ENCODE measurements around the gene NDUFC2.
"Not testable (repeated sequence)": the region's sequence is repeated elsewhere in the genome, so short reads cannot be mapped to it uniquely, and the experiment has no call there.

Gene NDUFC2

GRCh38 chr11:78078218-78079167 is 1.2 kb downstream of the NDUFC2 start:
- DNase-seq: no peak

- not testable (repeated sequence) for DNase-seq
Measured at GRCh38 chr11:78077592-78077991, 2.1 kb downstream of the NDUFC2 start.

GRCh38 chr11:78076733-78077403 is 2.8 kb downstream of the NDUFC2 start:
- DNase-seq: no peak

GRCh38 chr11:78074756-78075155 is 4.9 kb downstream of the NDUFC2 start:
- DNase-seq: no peak

GRCh38 chr11:78072455-78072854 is 7.2 kb downstream of the NDUFC2 start:
- no peak for DNase-seq

- DNase-seq: no peak
Measured at GRCh38 chr11:78071717-78072116, 7.9 kb downstream of the NDUFC2 start.

- DNase-seq: no peak
Measured at GRCh38 chr11:78070621-78071020, 9.0 kb downstream of the NDUFC2 start.

GRCh38 chr11:78069465-78069864 is 10.2 kb downstream of the NDUFC2 start:
- peak in 1 of 2 experiments; percentile 17 for DNase-seq

- no peak for DNase-seq
Measured at GRCh38 chr11:78067704-78068103, 12.0 kb downstream of the NDUFC2 start.

- DNase-seq: no peak
Measured at GRCh38 chr11:78066471-78066870, 13.2 kb downstream of the NDUFC2 start.

GRCh38 chr11:78065203-78065602 is 14.5 kb downstream of the NDUFC2 start:
- no peak for DNase-seq

GRCh38 chr11:78063440-78064181 is 16.1 kb downstream of the NDUFC2 start, which contains the start of gene THRSP:
THRSP (plus strand) TSS chr11:78063861; CDS start chr11:78063882, 21 bp downstream.
- DNase-seq: no peak

- DNase-seq: no peak
Measured at GRCh38 chr11:78062671-78063070, 17.0 kb downstream of the NDUFC2 start.

GRCh38 chr11:78061921-78062311 is 17.7 kb downstream of the NDUFC2 start:
- no peak for DNase-seq

- no peak for DNase-seq
Measured at GRCh38 chr11:78061088-78061920, 18.4 kb downstream of the NDUFC2 start.

- no peak for DNase-seq
Measured at GRCh38 chr11:78060533-78060932, 19.1 kb downstream of the NDUFC2 start.

- DNase-seq: not testable (repeated sequence)
Measured at GRCh38 chr11:78059749-78060328, 19.8 kb downstream of the NDUFC2 start.

- no peak for DNase-seq
Measured at GRCh38 chr11:78057462-78058055, 22.1 kb downstream of the NDUFC2 start.

GRCh38 chr11:78056093-78056492 is 23.6 kb downstream of the NDUFC2 start:
- DNase-seq: no peak

- DNase-seq: no peak
Measured at GRCh38 chr11:78054971-78055370, 24.7 kb downstream of the NDUFC2 start.
